ENCODE measurements around the gene MROH2A.

MROH2A gene

GRCh38 chr2:233761040-233761769 is 16.9 kb upstream of the MROH2A start:
- DNase-seq: no peak

GRCh38 chr2:233764264-233764663 is 13.9 kb upstream of the MROH2A start:
- no peak for DNase-seq

GRCh38 chr2:233764761-233765160 is 13.4 kb upstream of the MROH2A start:
- no peak for DNase-seq

- DNase-seq: no peak
These were observed 11.7 kb upstream of the MROH2A start for GRCh38 chr2:233766416-233766815.

- DNase-seq: no peak
These were observed 10.1 kb upstream of the MROH2A start for GRCh38 chr2:233768076-233768475.

- no peak for DNase-seq
These were observed 8.9 kb upstream of the MROH2A start for GRCh38 chr2:233769260-233769659.

GRCh38 chr2:233772153-233772552 is 6.0 kb upstream of the MROH2A start:
- no peak for DNase-seq

- DNase-seq: no peak
These were observed 5.5 kb upstream of the MROH2A start for GRCh38 chr2:233772583-233772982.

- no peak for DNase-seq
These were observed 4.3 kb upstream of the MROH2A start for GRCh38 chr2:233773854-233774253.

GRCh38 chr2:233775414-233775813 is 2.7 kb upstream of the MROH2A start:
- DNase-seq: no peak

GRCh38 chr2:233779722-233780121 is 1.6 kb downstream of the MROH2A start:
- DNase-seq: no peak

GRCh38 chr2:233780771-233781170 is 2.6 kb downstream of the MROH2A start:
- DNase-seq: no peak

GRCh38 chr2:233789554-233789953 is 11.4 kb downstream of the MROH2A start:
- no peak for DNase-seq

GRCh38 chr2:233791151-233791882 is 13.2 kb downstream of the MROH2A start:
- no peak for DNase-seq

- no peak for DNase-seq
These were observed 13.8 kb downstream of the MROH2A start for GRCh38 chr2:233791883-233792329.

- DNase-seq: no peak
These were observed 14.6 kb downstream of the MROH2A start for GRCh38 chr2:233792720-233793119.

- DNase-seq: no peak
These were observed 15.5 kb downstream of the MROH2A start for GRCh38 chr2:233793465-233794127.

- DNase-seq: no peak
These were observed 16.1 kb downstream of the MROH2A start for GRCh38 chr2:233794128-233794658.

GRCh38 chr2:233795735-233796171 is 17.6 kb downstream of the MROH2A start:
- no peak for DNase-seq

GRCh38 chr2:233796254-233796653 is 18.1 kb downstream of the MROH2A start:
- DNase-seq: no peak

- DNase-seq: no peak
These were observed 20.4 kb downstream of the MROH2A start for GRCh38 chr2:233798335-233799086.

GRCh38 chr2:233799087-233799665 is 21.0 kb downstream of the MROH2A start:
- no peak for DNase-seq

Data from central memory CD4-positive, alpha-beta T cell (primary cell).